ENCODE measurements around the gene DEPDC5.

DEPDC5 gene

DNA sequence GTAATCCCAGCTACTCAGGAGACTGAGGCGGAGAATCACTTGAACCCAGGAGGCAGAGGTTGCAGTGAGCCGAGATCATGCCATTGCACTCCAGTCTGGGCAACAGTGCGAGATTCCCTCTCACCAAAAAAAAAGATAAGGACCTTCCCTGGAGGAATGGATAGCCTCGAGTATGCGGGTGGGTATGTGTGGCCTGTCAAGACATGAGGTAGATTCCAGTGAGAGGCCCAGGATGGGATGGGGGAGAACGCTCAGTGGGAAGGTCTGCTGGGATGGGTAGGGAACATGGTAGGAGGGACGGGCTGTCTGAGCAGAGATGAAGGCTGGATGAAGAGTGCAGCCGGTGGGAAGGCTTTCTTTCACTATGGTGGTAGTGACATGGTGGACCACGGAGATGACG is 151.5 kb downstream of the DEPDC5 start:
- no CpG with 5 or more reads among the region's 10 CpGs for WGBS (ENCODE audit: insufficient coverage, insufficient read length)
- no peaks in the 10 kb centered on the region for H3K4me1 ChIP-seq (ENCODE audit: control insufficient read depth, insufficient read depth, low read length)
- DNase-seq (ENCODE audit: low read depth, low spot score) = no peak
- no peak overlapping the region for H3K27ac ChIP-seq (ENCODE audit: low read length)
- H3K36me3 ChIP-seq (ENCODE audit: control insufficient read depth, insufficient read depth, low read length) = no peaks in the 10 kb centered on the region
- no peaks in the 10 kb centered on the region for H3K9me3 ChIP-seq (ENCODE audit: control insufficient read depth, insufficient read depth, low read length)
- no peak overlapping the region for H3K4me3 ChIP-seq (ENCODE audit: low read length)
- H3K27me3 ChIP-seq (ENCODE audit: control insufficient read depth, insufficient read depth, low read length) = no peaks in the 10 kb centered on the region

DNA sequence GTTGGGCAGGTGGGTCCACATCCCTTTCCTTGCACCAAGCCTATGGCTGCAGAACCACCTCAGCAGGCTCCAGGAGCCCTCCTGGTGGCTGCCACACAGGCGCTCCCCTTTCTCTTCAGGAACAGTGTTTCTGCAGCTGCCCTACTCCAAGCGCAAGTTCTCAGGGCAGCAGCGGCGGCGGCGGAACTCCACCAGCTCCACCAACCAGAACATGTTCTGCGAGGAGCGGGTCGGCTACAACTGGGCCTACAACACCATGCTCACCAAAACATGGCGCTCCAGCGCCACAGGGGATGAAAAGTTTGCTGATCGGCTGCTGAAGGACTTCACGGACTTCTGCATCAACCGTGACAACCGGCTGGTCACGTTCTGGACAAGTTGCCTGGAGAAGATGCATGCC is 152.3 kb downstream of the DEPDC5 start:
- no peaks in the 10 kb centered on the region for H3K27me3 ChIP-seq (ENCODE audit: control insufficient read depth, insufficient read depth, low read length)
- no peak for DNase-seq (ENCODE audit: low read depth, low spot score)
- H3K36me3 ChIP-seq (ENCODE audit: control insufficient read depth, insufficient read depth, low read length) = no peaks in the 10 kb centered on the region
- WGBS (ENCODE audit: insufficient coverage, insufficient read length) = no CpG with 5 or more reads among the region's 16 CpGs
- no peak overlapping the region for H3K4me3 ChIP-seq (ENCODE audit: low read length)
- no peak overlapping the region for H3K27ac ChIP-seq (ENCODE audit: low read length)
- no peaks in the 10 kb centered on the region for H3K9me3 ChIP-seq (ENCODE audit: control insufficient read depth, insufficient read depth, low read length)
- H3K4me1 ChIP-seq (ENCODE audit: control insufficient read depth, insufficient read depth, low read length) = no peaks in the 10 kb centered on the region

DNA sequence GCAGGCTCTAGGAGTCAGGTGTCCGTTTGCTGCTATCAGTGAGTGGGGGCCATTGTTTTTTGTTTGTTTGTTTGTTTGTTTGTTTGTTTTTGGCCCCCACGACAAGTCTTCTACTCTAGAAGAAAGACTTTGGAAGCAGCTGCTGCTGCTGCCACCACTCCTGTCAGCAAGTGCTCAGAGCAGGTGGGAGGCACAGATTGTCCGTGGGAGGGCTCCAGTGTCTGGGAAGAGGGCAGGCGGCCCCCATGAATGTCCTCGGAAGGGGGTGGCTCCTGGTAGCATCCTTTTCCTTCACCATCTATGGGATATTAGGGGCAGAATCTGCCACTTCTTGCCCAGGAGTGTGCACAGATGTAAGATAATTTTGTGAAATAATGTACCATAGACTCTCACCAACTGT is 152.8 kb downstream of the DEPDC5 start:
- no peaks in the 10 kb centered on the region for H3K4me1 ChIP-seq (ENCODE audit: control insufficient read depth, insufficient read depth, low read length)
- H3K27ac ChIP-seq (ENCODE audit: low read length) = no peak overlapping the region
- no peaks in the 10 kb centered on the region for H3K9me3 ChIP-seq (ENCODE audit: control insufficient read depth, insufficient read depth, low read length)
- no peak overlapping the region for H3K4me3 ChIP-seq (ENCODE audit: low read length)
- no peak for DNase-seq (ENCODE audit: low read depth, low spot score)
- H3K36me3 ChIP-seq (ENCODE audit: control insufficient read depth, insufficient read depth, low read length) = no peaks in the 10 kb centered on the region
- no CpG with 5 or more reads among the region's 5 CpGs for WGBS (ENCODE audit: insufficient coverage, insufficient read length)
- no peaks in the 10 kb centered on the region for H3K27me3 ChIP-seq (ENCODE audit: control insufficient read depth, insufficient read depth, low read length)

DNA sequence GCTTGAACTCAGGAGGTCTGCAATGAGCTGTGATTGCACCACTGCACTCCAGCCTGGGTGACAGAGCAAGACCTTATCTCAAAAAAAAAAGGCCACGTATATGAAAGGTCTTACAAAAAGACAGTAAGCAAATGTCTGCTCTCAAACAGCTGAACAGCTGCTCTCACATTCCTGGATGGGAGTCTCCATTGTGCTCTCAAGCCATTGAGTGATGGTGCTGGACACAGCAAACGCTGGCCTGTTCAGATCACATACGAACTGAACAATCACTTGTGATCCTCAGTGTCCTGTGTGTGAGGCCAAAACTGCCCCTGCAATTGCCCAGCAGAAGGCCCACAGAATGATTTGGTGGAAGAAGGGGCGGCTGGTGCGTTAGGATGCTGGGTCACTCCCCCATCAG is 156.2 kb downstream of the DEPDC5 start:
- Histone ChIP-seq H3K4me3 (ENCODE audit: low read length) (no peak overlapping the region), H3K9me3 (ENCODE audit: control insufficient read depth, insufficient read depth, low read length) (no peaks in the 10 kb centered on the region), H3K4me1 (ENCODE audit: control insufficient read depth, insufficient read depth, low read length) (no peaks in the 10 kb centered on the region), H3K36me3 (ENCODE audit: control insufficient read depth, insufficient read depth, low read length) (no peaks in the 10 kb centered on the region), H3K27ac (ENCODE audit: low read length) (no peak overlapping the region), H3K27me3 (ENCODE audit: control insufficient read depth, insufficient read depth, low read length) (no peaks in the 10 kb centered on the region)
- DNase-seq (ENCODE audit: low read depth, low spot score) = no peak
- WGBS (ENCODE audit: insufficient coverage, insufficient read length) = no CpG with 5 or more reads among the region's 5 CpGs

DNA sequence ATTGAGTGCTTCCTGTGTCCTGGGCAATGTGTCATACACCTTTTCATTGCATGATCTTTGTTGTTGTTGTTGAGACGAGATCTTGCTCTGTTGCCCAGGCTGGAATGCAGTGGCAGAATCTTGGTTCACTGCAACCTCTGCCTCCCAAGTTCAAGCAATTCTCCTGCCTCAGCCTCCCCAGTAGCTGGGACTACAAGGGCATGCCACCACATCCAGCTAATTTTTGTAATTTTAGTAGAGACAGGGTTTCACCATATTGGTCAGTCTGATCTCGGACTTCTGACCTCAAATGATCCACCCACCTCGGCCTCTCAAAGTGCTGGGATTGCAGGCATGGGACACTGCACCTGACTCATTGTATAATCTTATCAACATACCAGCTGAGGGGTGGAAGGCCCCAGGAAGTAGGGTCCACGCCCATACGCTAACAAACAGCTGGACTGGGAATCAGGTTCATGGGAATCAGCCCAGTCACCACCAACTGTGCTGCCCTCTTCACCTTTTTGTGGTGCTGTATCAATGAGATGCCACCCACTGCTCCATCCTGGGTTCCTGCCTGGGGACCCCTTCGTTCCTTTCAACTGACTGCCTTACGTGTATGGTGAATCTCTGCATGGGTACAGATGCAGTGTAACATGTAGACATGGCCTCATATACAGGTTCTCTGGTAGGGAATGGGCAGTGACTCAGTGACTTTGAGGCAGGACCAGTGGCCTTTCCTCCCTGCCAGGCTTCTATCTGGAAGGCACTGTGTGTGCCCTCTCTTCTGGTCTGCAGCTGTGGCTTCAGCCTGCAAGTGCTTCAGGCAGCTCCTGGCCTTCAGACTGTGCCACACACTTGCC is 158.0 kb downstream of the DEPDC5 start:
- Histone ChIP-seq H3K9me3 (ENCODE audit: control insufficient read depth, insufficient read depth, low read length) (no peaks in the 10 kb centered on the region), H3K27me3 (ENCODE audit: control insufficient read depth, insufficient read depth, low read length) (no peaks in the 10 kb centered on the region), H3K4me3 (ENCODE audit: low read length) (no peak overlapping the region), H3K4me1 (ENCODE audit: control insufficient read depth, insufficient read depth, low read length) (no peaks in the 10 kb centered on the region), H3K36me3 (ENCODE audit: control insufficient read depth, insufficient read depth, low read length) (no peaks in the 10 kb centered on the region), H3K27ac (ENCODE audit: low read length) (no peak overlapping the region)
- WGBS (ENCODE audit: insufficient coverage, insufficient read length) = no CpG with 5 or more reads among the region's 7 CpGs
- no peak for DNase-seq (ENCODE audit: low read depth, low spot score)

DNA sequence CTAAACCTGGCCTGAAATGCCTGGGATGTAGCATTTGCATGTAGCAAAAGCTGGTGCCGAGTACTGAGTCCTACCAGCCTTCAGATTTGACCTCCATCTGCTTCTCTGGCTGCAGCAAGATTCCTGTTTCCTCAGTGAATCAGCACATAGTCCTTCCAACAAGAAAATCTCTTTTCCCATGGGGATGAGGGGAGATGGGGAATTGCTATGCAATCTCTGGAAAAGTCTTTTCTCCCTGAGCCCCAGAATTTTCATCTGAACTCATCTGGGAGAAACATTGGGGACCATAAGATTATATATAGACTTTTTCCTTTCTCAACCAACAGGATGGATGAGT is 158.6 kb downstream of the DEPDC5 start:
- H3K4me3 ChIP-seq (ENCODE audit: low read length) = no peak overlapping the region
- 0 out of 2 replicates have a peak, but pooled peaks cover 3% of the 10 kb centered on the region for H3K36me3 ChIP-seq (ENCODE audit: control insufficient read depth, insufficient read depth, low read length)
- no peak overlapping the region for H3K27ac ChIP-seq (ENCODE audit: low read length)
- WGBS (ENCODE audit: insufficient coverage, insufficient read length) = no CpG with 5 or more reads among the region's 1 CpG
- no peaks in the 10 kb centered on the region for H3K27me3 ChIP-seq (ENCODE audit: control insufficient read depth, insufficient read depth, low read length)
- H3K9me3 ChIP-seq (ENCODE audit: control insufficient read depth, insufficient read depth, low read length) = no peaks in the 10 kb centered on the region
- no peak for DNase-seq (ENCODE audit: low read depth, low spot score)
- H3K4me1 ChIP-seq (ENCODE audit: control insufficient read depth, insufficient read depth, low read length) = no peaks in the 10 kb centered on the region

DNA sequence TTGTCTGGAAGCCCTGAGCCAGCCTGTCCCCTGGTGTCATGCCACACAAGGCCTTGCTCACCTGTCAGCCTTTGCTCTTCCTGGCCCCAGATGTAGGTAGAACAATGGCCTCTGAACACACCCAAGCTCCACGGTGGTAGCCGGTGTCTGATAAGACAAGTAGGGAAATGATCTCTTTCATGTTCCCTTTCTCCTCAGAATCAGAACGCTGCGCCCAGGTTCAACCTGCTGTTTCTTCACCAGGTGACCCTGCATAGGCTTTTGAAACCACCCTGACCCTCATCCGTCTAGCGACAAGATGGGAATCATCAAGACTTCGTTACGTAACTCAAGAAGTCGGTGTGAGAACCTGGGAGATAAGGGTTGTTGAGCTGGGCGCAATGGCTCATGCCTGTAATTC is 161.8 kb downstream of the DEPDC5 start:
- Histone ChIP-seq H3K27ac (ENCODE audit: low read length) (no peak overlapping the region), H3K9me3 (ENCODE audit: control insufficient read depth, insufficient read depth, low read length) (no peaks in the 10 kb centered on the region), H3K27me3 (ENCODE audit: control insufficient read depth, insufficient read depth, low read length) (no peaks in the 10 kb centered on the region), H3K36me3 (ENCODE audit: control insufficient read depth, insufficient read depth, low read length) (0 out of 2 replicates have a peak, but pooled peaks cover 3% of the 10 kb centered on the region), H3K4me3 (ENCODE audit: low read length) (no peak overlapping the region), H3K4me1 (ENCODE audit: control insufficient read depth, insufficient read depth, low read length) (no peaks in the 10 kb centered on the region)
- no peak for DNase-seq (ENCODE audit: low read depth, low spot score)
- no CpG with 5 or more reads among the region's 10 CpGs for WGBS (ENCODE audit: insufficient coverage, insufficient read length)

DNA sequence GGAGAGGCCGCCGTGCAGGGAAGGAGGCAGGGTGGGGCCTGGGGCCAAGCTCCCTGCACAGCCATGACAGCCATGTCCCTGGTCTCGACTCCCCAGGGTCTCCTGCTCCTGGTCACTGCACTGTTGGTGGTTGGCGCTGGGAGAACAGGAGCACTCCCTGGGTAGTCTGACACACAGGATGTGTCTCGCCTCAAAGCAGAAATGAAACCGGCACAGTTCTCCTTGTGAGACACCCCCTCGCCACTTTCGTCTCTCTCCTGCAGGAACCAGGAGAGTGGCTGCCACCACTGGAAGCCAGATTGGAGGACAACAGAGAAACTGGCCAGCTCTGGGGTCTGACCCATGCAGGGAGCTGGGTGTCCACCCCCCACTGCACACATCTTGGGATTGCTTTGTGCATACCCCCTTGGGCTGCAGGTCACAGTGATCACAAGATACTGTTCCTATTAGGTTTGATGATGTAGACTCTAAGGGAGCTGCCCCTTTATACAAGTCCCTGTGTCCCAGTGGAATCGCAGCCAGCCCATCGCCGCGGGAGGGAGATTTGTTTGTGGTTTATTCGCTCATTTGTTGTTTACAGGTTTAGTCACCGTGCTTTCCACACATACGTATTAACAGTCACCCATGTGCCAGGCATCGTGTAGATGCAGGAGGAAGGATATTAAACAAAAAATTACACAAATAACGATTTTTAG is 163.6 kb downstream of the DEPDC5 start:
- Histone ChIP-seq H3K36me3 (ENCODE audit: control insufficient read depth, insufficient read depth, low read length) (0 out of 2 replicates have a peak, but pooled peaks cover 3% of the 10 kb centered on the region), H3K27ac (ENCODE audit: low read length) (no peak overlapping the region), H3K9me3 (ENCODE audit: control insufficient read depth, insufficient read depth, low read length) (no peaks in the 10 kb centered on the region), H3K4me3 (ENCODE audit: low read length) (no peak overlapping the region), H3K27me3 (ENCODE audit: control insufficient read depth, insufficient read depth, low read length) (no peaks in the 10 kb centered on the region), H3K4me1 (ENCODE audit: control insufficient read depth, insufficient read depth, low read length) (no peaks in the 10 kb centered on the region)
- WGBS (ENCODE audit: insufficient coverage, insufficient read length) = 100% methylated on average over 1 of the region's 17 CpGs
- no peak for DNase-seq (ENCODE audit: low read depth, low spot score)

DNA sequence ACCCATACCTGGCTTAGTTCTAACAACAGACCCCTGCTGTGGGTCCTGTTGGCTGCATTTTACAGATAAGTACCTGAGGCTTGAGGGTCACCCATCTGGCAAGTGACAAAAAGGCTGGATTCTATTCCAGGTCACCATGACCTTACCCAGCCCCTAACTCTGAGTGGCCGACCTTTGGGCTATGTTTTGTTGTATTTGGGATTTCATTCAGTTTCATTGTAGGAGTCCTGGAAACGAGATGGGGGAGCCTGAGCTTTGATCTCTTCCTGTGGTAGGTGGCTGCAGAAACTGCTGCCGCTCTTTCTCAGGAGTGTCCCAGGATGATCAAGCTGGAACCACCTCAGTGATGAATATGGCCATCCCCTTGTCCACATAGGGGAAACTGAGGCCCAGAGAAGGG is 165.9 kb downstream of the DEPDC5 start:
- DNase-seq (ENCODE audit: low read depth, low spot score) = no peak
- H3K4me3 ChIP-seq (ENCODE audit: low read length) = no peak overlapping the region
- no CpG with 5 or more reads among the region's 3 CpGs for WGBS (ENCODE audit: insufficient coverage, insufficient read length)
- H3K4me1 ChIP-seq (ENCODE audit: control insufficient read depth, insufficient read depth, low read length) = no peaks in the 10 kb centered on the region
- H3K9me3 ChIP-seq (ENCODE audit: control insufficient read depth, insufficient read depth, low read length) = no peaks in the 10 kb centered on the region
- 0 out of 2 replicates have a peak, but pooled peaks cover 3% of the 10 kb centered on the region for H3K36me3 ChIP-seq (ENCODE audit: control insufficient read depth, insufficient read depth, low read length)
- no peaks in the 10 kb centered on the region for H3K27me3 ChIP-seq (ENCODE audit: control insufficient read depth, insufficient read depth, low read length)
- no peak overlapping the region for H3K27ac ChIP-seq (ENCODE audit: low read length)

DNA sequence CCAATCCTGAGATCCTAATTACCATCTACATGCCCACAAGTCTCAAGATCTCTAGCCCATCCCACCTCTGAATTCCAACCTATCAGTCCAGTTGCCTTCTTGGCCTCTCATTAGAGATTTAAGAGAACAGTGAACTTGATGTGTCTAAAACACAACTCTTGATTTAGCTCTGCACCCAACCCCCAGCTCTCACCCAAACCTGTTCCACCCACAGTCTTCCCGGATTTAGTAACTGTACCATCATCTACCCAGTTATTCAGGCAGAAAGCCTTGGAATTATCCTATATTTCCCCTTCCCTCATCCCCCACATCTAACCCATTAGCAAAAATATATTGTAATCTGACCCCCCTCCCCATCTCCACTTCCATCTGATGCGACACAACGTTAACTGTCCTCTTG is 166.5 kb downstream of the DEPDC5 start:
- Histone ChIP-seq H3K9me3 (ENCODE audit: control insufficient read depth, insufficient read depth, low read length) (no peaks in the 10 kb centered on the region), H3K4me1 (ENCODE audit: control insufficient read depth, insufficient read depth, low read length) (no peaks in the 10 kb centered on the region), H3K36me3 (ENCODE audit: control insufficient read depth, insufficient read depth, low read length) (0 out of 2 replicates have a peak, but pooled peaks cover 3% of the 10 kb centered on the region), H3K27me3 (ENCODE audit: control insufficient read depth, insufficient read depth, low read length) (no peaks in the 10 kb centered on the region), H3K27ac (ENCODE audit: low read length) (no peak overlapping the region), H3K4me3 (ENCODE audit: low read length) (no peak overlapping the region)
- DNase-seq (ENCODE audit: low read depth, low spot score) = no peak
- WGBS (ENCODE audit: insufficient coverage, insufficient read length) = no CpG with 5 or more reads among the region's 3 CpGs
